Choroid plexus epithelial cell (primary cell): ENCODE results near the gene UXT.
A peak's percentile ranks its signal among the peaks of the same experiment; 100 is the strongest.

Experiments used
- DNase-seq: peaks from one replicate; pipeline ENCODE4 v3.0.0-alpha.2; 2010; ENCODE audit warnings: low read depth
- H3K4me3 ChIP-seq: 2 replicates; pipeline ENCODE4 v1.5.1; 2011; ENCODE audit warnings: low read depth, mild to moderate bottlenecking, control low read depth, low read length, moderate library complexity
- TF ChIP-seq, protein P1 (sequence below): conservative IDR thresholded peaks from 2 replicates; pipeline ENCODE4 v1.5.1; 2011; ENCODE audit warnings: low read depth, mild to moderate bottlenecking, control low read depth, inconsistent platforms, low read length, moderate library complexity

UXT gene

DNA sequence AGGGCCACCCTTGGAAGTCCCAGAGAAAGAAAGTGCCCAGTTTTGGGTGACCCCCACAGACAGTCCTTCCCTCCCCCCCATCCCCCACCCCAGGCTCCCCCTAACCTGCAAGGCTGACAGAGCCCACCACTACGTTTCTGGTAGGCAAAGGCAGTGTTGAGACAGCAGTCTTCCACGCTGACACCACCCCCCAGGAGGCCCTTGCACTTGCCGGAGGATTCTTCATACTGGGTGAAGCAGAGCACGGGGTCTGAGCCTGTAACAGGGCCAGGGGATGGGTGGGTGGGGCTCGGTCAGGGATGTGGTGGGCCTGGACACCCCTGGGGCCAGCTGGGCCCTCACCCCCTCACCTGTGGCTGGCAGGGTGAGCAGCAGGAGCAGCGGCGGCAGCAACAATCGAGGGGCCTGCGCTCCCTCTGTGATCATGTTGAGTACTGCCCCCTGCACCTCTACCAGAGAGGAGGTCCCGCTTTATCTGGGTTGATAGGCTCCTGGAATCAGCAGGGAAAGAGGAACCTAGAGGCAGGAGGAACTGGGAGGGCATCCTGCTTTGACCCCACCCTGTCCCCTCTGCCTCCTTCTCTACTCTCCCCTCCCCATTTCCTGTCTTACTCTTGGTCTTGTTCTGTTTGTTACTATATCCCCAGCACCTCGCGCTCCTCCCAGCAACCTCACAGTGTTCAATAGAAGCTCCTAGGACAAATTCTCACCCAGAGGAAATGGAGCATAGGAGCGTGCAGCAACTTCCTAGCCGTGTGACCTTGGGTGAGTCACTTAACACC is 29.4 kb downstream of the UXT start, which contains the start of gene CFP:
TSS of gene CFP (minus strand) at position 512 of the 782 bp plus-strand sequence. CDS start at position 426, 86 bp downstream.
- H3K4me3 ChIP-seq = no peak within 1 kb of the TSS
- DNase-seq = no peak
- TF ChIP-seq, protein P1, sequence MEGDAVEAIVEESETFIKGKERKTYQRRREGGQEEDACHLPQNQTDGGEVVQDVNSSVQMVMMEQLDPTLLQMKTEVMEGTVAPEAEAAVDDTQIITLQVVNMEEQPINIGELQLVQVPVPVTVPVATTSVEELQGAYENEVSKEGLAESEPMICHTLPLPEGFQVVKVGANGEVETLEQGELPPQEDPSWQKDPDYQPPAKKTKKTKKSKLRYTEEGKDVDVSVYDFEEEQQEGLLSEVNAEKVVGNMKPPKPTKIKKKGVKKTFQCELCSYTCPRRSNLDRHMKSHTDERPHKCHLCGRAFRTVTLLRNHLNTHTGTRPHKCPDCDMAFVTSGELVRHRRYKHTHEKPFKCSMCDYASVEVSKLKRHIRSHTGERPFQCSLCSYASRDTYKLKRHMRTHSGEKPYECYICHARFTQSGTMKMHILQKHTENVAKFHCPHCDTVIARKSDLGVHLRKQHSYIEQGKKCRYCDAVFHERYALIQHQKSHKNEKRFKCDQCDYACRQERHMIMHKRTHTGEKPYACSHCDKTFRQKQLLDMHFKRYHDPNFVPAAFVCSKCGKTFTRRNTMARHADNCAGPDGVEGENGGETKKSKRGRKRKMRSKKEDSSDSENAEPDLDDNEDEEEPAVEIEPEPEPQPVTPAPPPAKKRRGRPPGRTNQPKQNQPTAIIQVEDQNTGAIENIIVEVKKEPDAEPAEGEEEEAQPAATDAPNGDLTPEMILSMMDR = no peak

DNA sequence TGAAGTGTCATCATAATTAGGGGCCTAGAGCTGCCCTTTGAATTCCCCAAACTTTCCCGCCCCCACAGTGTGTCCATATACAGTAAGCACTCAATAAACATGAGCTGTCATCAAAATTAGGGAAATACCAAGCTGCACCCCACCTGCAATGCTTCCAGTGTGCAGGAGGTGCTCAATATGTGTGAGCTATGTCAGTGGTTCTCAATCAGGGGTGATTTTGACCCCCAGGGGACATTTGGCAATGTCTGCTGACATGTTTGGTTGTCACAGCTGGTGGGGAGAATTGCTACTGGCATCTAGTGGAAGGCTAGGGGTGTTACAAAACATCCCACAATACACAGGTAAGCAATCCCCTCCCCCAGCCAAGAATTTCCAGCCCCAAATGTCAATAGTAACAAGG is 30.0 kb downstream of the UXT start:
- no peak for DNase-seq
- H3K4me3 ChIP-seq = no peak overlapping the region
- TF ChIP-seq, protein P1 = peak; percentile 36

DNA sequence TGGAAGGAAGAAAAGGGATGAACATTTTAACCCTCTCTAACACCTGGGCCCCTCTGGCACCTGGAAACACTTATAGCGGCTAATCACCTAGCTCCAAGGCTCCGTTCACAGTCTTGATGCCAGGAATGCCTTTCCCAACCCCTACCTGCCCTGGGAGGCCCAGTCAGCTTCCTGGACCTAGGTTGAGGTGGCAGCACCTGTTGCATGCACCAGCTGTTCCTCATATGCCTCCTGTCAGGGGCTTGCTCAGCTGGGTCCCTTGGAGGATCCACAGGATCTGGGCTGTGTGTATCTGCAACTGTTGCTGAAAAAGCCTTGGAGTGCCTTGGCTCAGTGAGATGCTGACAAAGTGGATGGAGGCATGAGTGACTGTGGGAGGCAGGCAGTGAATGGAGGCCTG is 33.6 kb downstream of the UXT start:
- TF ChIP-seq, protein P1 = no peak
- H3K4me3 ChIP-seq = no peak overlapping the region

GRCh38 chrX:47623540-47624027 is 35.4 kb downstream of the UXT start:
- peak overlapping the region; percentile 51 for H3K4me3 ChIP-seq
- TF ChIP-seq, protein P1 = no peak
- peak; percentile 85 for DNase-seq

More for the DNA sequence above, 33.6 kb downstream of the UXT start:
- no peak for DNase-seq

- DNase-seq = no peak
- H3K4me3 ChIP-seq = no peak overlapping the region
- TF ChIP-seq, protein P1 = no peak
Measured at GRCh38 chrX:47621851-47622250, 37.1 kb downstream of the UXT start.

- TF ChIP-seq, protein P1 = no peak
- no peak overlapping the region for H3K4me3 ChIP-seq
- no peak for DNase-seq
Measured at GRCh38 chrX:47620303-47620685, 38.7 kb downstream of the UXT start.
